OCI-LY3 (cell line): Measurements from ENCODE around the gene GALR2.

Experiments
- H2AFZ ChIP-seq: fragments of 200-600, 300-600 bp; shearing (Covaris generic); 2 replicates; pipeline ENCODE4 v1.6.0; 2014; ENCODE audit warnings: antibody characterized with exemption, low read depth, low read length
- H3K27ac ChIP-seq: fragments of 200-600, 300-600 bp; sonication (generic); 2 replicates; pipeline ENCODE4 v1.5.1; 2014; ENCODE audit warnings: mild to moderate bottlenecking, low read length, moderate library complexity, mixed read lengths
- H3K27me3 ChIP-seq: fragments of 200-600, 300-600 bp; sonication (generic); 2 replicates; pipeline ENCODE4 v1.6.1; 2014; ENCODE audit warnings: low read depth, low read length, mixed read lengths
- H3K36me3 ChIP-seq: fragments of 200-600, 300-600 bp; sonication (generic); replicated peaks from 2 replicates; pipeline ENCODE3; 2014; ENCODE audit warnings: low read depth, low read length, mixed read lengths
- H3K4me1 ChIP-seq: fragments of 300-600, 200-600 bp; sonication (generic); 2 replicates; pipeline ENCODE4 v1.6.1; 2014; ENCODE audit warnings: low read length, mixed read lengths
- H3K4me2 ChIP-seq: fragments of 200-600, 300-600 bp; sonication (generic); 2 replicates; pipeline ENCODE4 v1.6.1; 2014; ENCODE audit warnings: low read length, mixed read lengths
- H3K4me3 ChIP-seq: fragments of 300-600, 200-600 bp; sonication (generic); 2 replicates; pipeline ENCODE4 v1.5.1; 2014; ENCODE audit warnings: antibody characterized with exemption, mild to moderate bottlenecking, low read length, moderate library complexity
- H3K79me2 ChIP-seq: fragments of 300-600, 200-600 bp; shearing (Covaris generic); 2 replicates; pipeline ENCODE4 v1.6.1; 2014; ENCODE audit warnings: mild to moderate bottlenecking, low read length, mixed read lengths
- H3K9ac ChIP-seq: fragments of 300-600, 200-600 bp; shearing (Covaris generic); 2 replicates; pipeline ENCODE4 v1.6.0; 2014; ENCODE audit warnings: mild to moderate bottlenecking, low read length, moderate library complexity
- H3K9me3 ChIP-seq: fragments of 200-600, 300-600 bp; shearing (Covaris generic); 2 replicates; pipeline ENCODE4 v1.6.1; 2014; ENCODE audit warnings: low read length, mixed read lengths; ENCODE audit not compliant: insufficient read depth
- H4K20me1 ChIP-seq: fragments of 200-600, 300-600 bp; sonication (generic); 2 replicates; pipeline ENCODE4 v1.6.1; 2016; ENCODE audit warnings: low read length, mixed read lengths; ENCODE audit not compliant: insufficient read depth
- CTCF ChIP-seq: fragments of 200-600, 300-600 bp; sonication (generic); IDR thresholded peaks from 2 replicates; pipeline ENCODE4 v1.5.1; 2014; ENCODE audit warnings: antibody characterized with exemption, low read length, low read depth
- EZH2phosphoT487 ChIP-seq: fragments of 200-600 bp; shearing (Covaris generic); IDR thresholded peaks from 2 replicates; pipeline ENCODE4 v1.6.1; 2018; ENCODE audit warnings: antibody characterized with exemption, mixed run types, low read depth

GALR2 gene

GRCh38 chr17:76049836-76050537 lies 24.6 kb upstream of the GALR2 start:
- no peak overlapping the region for H3K4me3 ChIP-seq
- TF ChIP-seq CTCF (no peak), EZH2phosphoT487 (no peak)
- H2AFZ ChIP-seq: no peak overlapping the region
- no peaks in the 10 kb centered on the region for H3K79me2 ChIP-seq
- H3K4me2 ChIP-seq: no peak overlapping the region
- no peak overlapping the region for H3K9ac ChIP-seq
- H3K27me3 ChIP-seq: no peaks in the 10 kb centered on the region
- peaks cover 46% of the 10 kb centered on the region for H3K36me3 ChIP-seq
- no peaks in the 10 kb centered on the region for H3K9me3 ChIP-seq
- no peak overlapping the region for H3K27ac ChIP-seq
- H4K20me1 ChIP-seq: no peaks in the 10 kb centered on the region; the same call in 1 of the 2 replicates
- H3K4me1 ChIP-seq: no peaks in the 10 kb centered on the region

GRCh38 chr17:76050538-76051467 lies 23.8 kb upstream of the GALR2 start:
- no peak for TF ChIP-seq EZH2phosphoT487
- no peak for TF ChIP-seq CTCF
- no peaks in the 10 kb centered on the region; the same call in 1 of the 2 replicates for H4K20me1 ChIP-seq
- H3K27me3 ChIP-seq: no peaks in the 10 kb centered on the region
- no peak overlapping the region for H3K4me3 ChIP-seq
- no peak overlapping the region for H3K27ac ChIP-seq
- H3K9me3 ChIP-seq: no peaks in the 10 kb centered on the region
- H3K36me3 ChIP-seq: peaks cover 46% of the 10 kb centered on the region
- H3K9ac ChIP-seq: no peak overlapping the region
- no peaks in the 10 kb centered on the region for H3K79me2 ChIP-seq
- no peak overlapping the region for H2AFZ ChIP-seq
- no peaks in the 10 kb centered on the region for H3K4me1 ChIP-seq
- H3K4me2 ChIP-seq: no peak overlapping the region

GRCh38 chr17:76051561-76051960 lies 23.0 kb upstream of the GALR2 start:
- H3K27me3 ChIP-seq: no peaks in the 10 kb centered on the region
- H3K27ac ChIP-seq: no peak overlapping the region
- H3K79me2 ChIP-seq: no peaks in the 10 kb centered on the region
- no peak overlapping the region for H3K4me2 ChIP-seq
- H3K4me1 ChIP-seq: no peaks in the 10 kb centered on the region
- TF ChIP-seq CTCF (no peak), EZH2phosphoT487 (no peak)
- H3K9me3 ChIP-seq: no peaks in the 10 kb centered on the region
- no peak overlapping the region for H3K4me3 ChIP-seq
- no peaks in the 10 kb centered on the region; the same call in 1 of the 2 replicates for H4K20me1 ChIP-seq
- no peak overlapping the region for H2AFZ ChIP-seq
- no peak overlapping the region for H3K9ac ChIP-seq
- peaks cover 53% of the 10 kb centered on the region for H3K36me3 ChIP-seq
